Endothelial cell of umbilical vein (primary cell): Measurements from ENCODE around the gene DPYD.

Source experiments
- CTCF ChIP-seq, 2 donors: IDR thresholded peaks; 1 replicate in 1 of 2; 2 replicates in 1 of 2; pipeline ENCODE4 v1.5.1; 2011; ENCODE audit warnings: low read length in 2 of 2, mild to moderate bottlenecking in 2 of 2, moderate library complexity in 2 of 2, control low read depth in 1 of 2, inconsistent platforms in 1 of 2, low read depth in 1 of 2; ENCODE audit not compliant: insufficient read depth in 1 of 2; ENCODE audit errors: extremely low read depth in 1 of 2
- EZH2 ChIP-seq: IDR thresholded peaks from 2 replicates; pipeline ENCODE4 v1.6.1; 2012; ENCODE audit warnings: borderline replicate concordance, low read depth, mild to moderate bottlenecking, moderate library complexity, low read length, inconsistent platforms; ENCODE audit not compliant: severe bottlenecking
- FOS ChIP-seq: IDR thresholded peaks from 2 replicates; pipeline ENCODE4 v1.6.1; 2011; ENCODE audit warnings: mild to moderate bottlenecking, low read length, moderate library complexity, borderline replicate concordance; ENCODE audit not compliant: insufficient read depth
- POLR2A ChIP-seq: IDR thresholded peaks from 2 replicates; pipeline ENCODE4 v1.6.1; 2012; ENCODE audit warnings: low read depth, mild to moderate bottlenecking, control low read depth, low read length
- TF ChIP-seq, protein P1 (sequence below): IDR thresholded peaks from 2 replicates; pipeline ENCODE4 v1.6.1; 2011; ENCODE audit not compliant: insufficient read depth, insufficient read length

DNA sequence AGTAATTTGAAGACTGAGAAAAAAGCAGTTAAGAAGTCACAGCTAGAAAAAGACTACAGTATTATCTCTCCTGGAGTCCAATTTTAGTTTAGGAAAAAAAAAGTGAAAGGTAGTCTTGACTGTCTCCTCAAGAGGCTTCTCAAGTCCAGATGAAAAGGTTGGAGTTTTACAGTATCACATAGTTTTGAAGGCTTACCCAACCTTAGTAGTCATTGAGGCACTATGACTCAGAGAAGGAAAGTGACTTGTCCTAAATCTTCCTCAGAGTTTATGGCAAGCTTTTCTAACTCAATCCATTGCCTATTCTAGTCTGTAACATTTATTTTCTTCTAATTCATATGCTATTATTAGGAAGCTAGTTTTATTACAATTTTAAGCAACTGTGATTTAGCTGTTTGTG, 174.9 kb downstream of the DPYD start:
- TF ChIP-seq, protein P1, sequence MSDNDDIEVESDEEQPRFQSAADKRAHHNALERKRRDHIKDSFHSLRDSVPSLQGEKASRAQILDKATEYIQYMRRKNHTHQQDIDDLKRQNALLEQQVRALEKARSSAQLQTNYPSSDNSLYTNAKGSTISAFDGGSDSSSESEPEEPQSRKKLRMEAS, result no peak
- TF ChIP-seq CTCF (IDR thresholded peaks at IDR 0.05; ENCODE audit: extremely low read depth in 1 of 2, insufficient read depth in 1 of 2, low read depth in 1 of 2, low read length in 2 of 2) (no peak), FOS (no peak), EZH2 (no peak), POLR2A (no peak)
